ENCODE data around the gene C9orf152. TPM values are rescaled to one million over a fixed set of nuclear protein-coding genes. Genes with fewer than 3 reads are reported as not detected.

Gene C9orf152
- total and polyA plus RNA-seq, 4 donors, result 0.08 to 0.29 (median 0.20) TPM; not detected in 1

GRCh38 chr9:110161940-110162339 lies 46.0 kb downstream of the C9orf152 start:
- H3K27ac ChIP-seq (ENCODE audit: low read depth in 1 of 2, low read length in 2 of 2), result no peak overlapping the region
- no peak for DNase-seq (ENCODE audit: low spot score)
- 85% methylated on average over 4 of the region's 4 CpGs for WGBS
- peaks cover 0 to 3% (median 0%) of the 10 kb centered on the region in 4 donors for H3K4me1 ChIP-seq (ENCODE audit: control insufficient read depth in 4 of 4, insufficient read depth in 4 of 4, low read length in 3 of 4)
- H3K4me3 ChIP-seq (ENCODE audit: low read depth in 1 of 3, low read length in 3 of 3), result no peak overlapping the region
- H3K36me3 ChIP-seq (ENCODE audit: control insufficient read depth in 4 of 4, insufficient read depth in 3 of 4, low read depth in 1 of 4, low read length in 3 of 4), result peaks cover 0 to 4% (median under 1%) of the 10 kb centered on the region in 4 donors
- H3K9me3 ChIP-seq (ENCODE audit: control insufficient read depth in 4 of 4, low read length in 3 of 4), result no peaks in the 10 kb centered on the region
- TF ChIP-seq ZBTB33 (IDR thresholded peaks at IDR 0.05) (no peak), TAF1 (conservative IDR thresholded peaks at IDR 0.05) (no peak), FOXA2 (IDR thresholded peaks at IDR 0.05) (no peak), NR2F2 (IDR thresholded peaks at IDR 0.05) (no peak), EGR1 (IDR thresholded peaks at IDR 0.05; ENCODE audit: low read depth in 2 of 2) (no peak), ATF3 (IDR thresholded peaks at IDR 0.05) (no peak), GABPA (IDR thresholded peaks at IDR 0.05 in 1 of 2, conservative IDR thresholded peaks at IDR 0.05 in 1 of 2) (no peak), FOXA1 (IDR thresholded peaks at IDR 0.05) (no peak), YY1 (IDR thresholded peaks at IDR 0.05) (no peak), RXRA (IDR thresholded peaks at IDR 0.05) (no peak), JUND (IDR thresholded peaks at IDR 0.05) (no peak), HNF4G (IDR thresholded peaks at IDR 0.05) (no peak)
- TF ChIP-seq, protein P1, sequence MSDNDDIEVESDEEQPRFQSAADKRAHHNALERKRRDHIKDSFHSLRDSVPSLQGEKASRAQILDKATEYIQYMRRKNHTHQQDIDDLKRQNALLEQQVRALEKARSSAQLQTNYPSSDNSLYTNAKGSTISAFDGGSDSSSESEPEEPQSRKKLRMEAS (IDR thresholded peaks at IDR 0.05), result no peak
- no peaks in the 10 kb centered on the region for H3K27me3 ChIP-seq (ENCODE audit: control insufficient read depth in 4 of 4, insufficient read depth in 4 of 4, low read length in 3 of 4)
- no peak overlapping the region for H3K9ac ChIP-seq (ENCODE audit: low read depth in 1 of 2, low read length in 2 of 2)

GRCh38 chr9:110160685-110161084 lies 47.3 kb downstream of the C9orf152 start:
- 85% methylated on average over 7 of the region's 7 CpGs for WGBS
- Histone ChIP-seq H3K36me3 (ENCODE audit: control insufficient read depth in 4 of 4, insufficient read depth in 3 of 4, low read depth in 1 of 4, low read length in 3 of 4) (peaks cover 0 to 6% (median 2%) of the 10 kb centered on the region in 4 donors), H3K27ac (ENCODE audit: low read depth in 1 of 2, low read length in 2 of 2) (no peak overlapping the region), H3K4me3 (ENCODE audit: low read depth in 1 of 3, low read length in 3 of 3) (no peak overlapping the region), H3K9ac (ENCODE audit: low read depth in 1 of 2, low read length in 2 of 2) (no peak overlapping the region), H3K9me3 (ENCODE audit: control insufficient read depth in 4 of 4, low read length in 3 of 4) (no peaks in the 10 kb centered on the region), H3K27me3 (ENCODE audit: control insufficient read depth in 4 of 4, insufficient read depth in 4 of 4, low read length in 3 of 4) (no peaks in the 10 kb centered on the region), H3K4me1 (ENCODE audit: control insufficient read depth in 4 of 4, insufficient read depth in 4 of 4, low read length in 3 of 4) (peaks cover 0 to 3% (median 2%) of the 10 kb centered on the region in 4 donors)
- DNase-seq (ENCODE audit: low spot score), result no peak
- TF ChIP-seq JUND (IDR thresholded peaks at IDR 0.05), result no peak

GRCh38 chr9:110160123-110160522 lies 47.8 kb downstream of the C9orf152 start:
- Histone ChIP-seq H3K27me3 (ENCODE audit: control insufficient read depth in 4 of 4, insufficient read depth in 4 of 4, low read length in 3 of 4) (no peaks in the 10 kb centered on the region), H3K9me3 (ENCODE audit: control insufficient read depth in 4 of 4, low read length in 3 of 4) (no peaks in the 10 kb centered on the region), H3K36me3 (ENCODE audit: control insufficient read depth in 4 of 4, insufficient read depth in 3 of 4, low read depth in 1 of 4, low read length in 3 of 4) (peaks cover 0 to 6% (median 2%) of the 10 kb centered on the region in 4 donors), H3K4me1 (ENCODE audit: control insufficient read depth in 4 of 4, insufficient read depth in 4 of 4, low read length in 3 of 4) (peaks cover 0 to 3% (median 2%) of the 10 kb centered on the region in 4 donors), H3K4me3 (ENCODE audit: low read depth in 1 of 3, low read length in 3 of 3) (no peak overlapping the region), H3K27ac (ENCODE audit: low read depth in 1 of 2, low read length in 2 of 2) (no peak overlapping the region), H3K9ac (ENCODE audit: low read depth in 1 of 2, low read length in 2 of 2) (no peak overlapping the region)
- 98% methylated on average over 1 of the region's 1 CpG for WGBS
- DNase-seq (ENCODE audit: low spot score), result no peak
- no peak for TF ChIP-seq GABPA (IDR thresholded peaks at IDR 0.05 in 1 of 2, conservative IDR thresholded peaks at IDR 0.05 in 1 of 2)
- TF ChIP-seq RAD21 (IDR thresholded peaks at IDR 0.05), result no peak
- TF ChIP-seq ATF3 (IDR thresholded peaks at IDR 0.05), result no peak
- TF ChIP-seq, protein P1 (IDR thresholded peaks at IDR 0.05), result no peak
- no peak for TF ChIP-seq JUND (IDR thresholded peaks at IDR 0.05)
- no peak for TF ChIP-seq YY1 (IDR thresholded peaks at IDR 0.05)
- no peak for TF ChIP-seq ZBTB33 (IDR thresholded peaks at IDR 0.05)
- no peak for TF ChIP-seq HNF4G (IDR thresholded peaks at IDR 0.05)
